HEK293 (cell line): Measurements from ENCODE around the gene DNAJC6.

ENCODE experiments used
- AEBP2 ChIP-seq: fragments of 450-650 bp; formaldehyde crosslinking; IDR thresholded peaks from 2 replicates; pipeline ENCODE4 v1.5.1; 2016; ENCODE audit warnings: missing biosample characterization, missing genetic modification characterization, borderline replicate concordance
- GLI2 ChIP-seq: fragments of 450-650 bp; formaldehyde crosslinking; IDR thresholded peaks from 2 replicates; pipeline ENCODE4; 2017; ENCODE audit warnings: missing biosample characterization, missing genetic modification characterization, low read depth, borderline replicate concordance
- KLF9 ChIP-seq: fragments of 450-650 bp; formaldehyde crosslinking; IDR thresholded peaks from 2 replicates; pipeline ENCODE4 v1.5.1; 2016; ENCODE audit warnings: missing biosample characterization, missing genetic modification characterization, low read depth
- PBX3 ChIP-seq: sonication (generic); formaldehyde crosslinking; IDR thresholded peaks from 2 replicates; pipeline ENCODE4 v1.8.1; 2022; ENCODE audit warnings: mild to moderate bottlenecking, moderate library complexity, missing genetic modification reagents
- SCRT1 ChIP-seq: fragments of 450-650 bp; formaldehyde crosslinking; IDR thresholded peaks from 2 replicates; pipeline ENCODE4 v1.5.1; 2016; ENCODE audit warnings: missing biosample characterization, missing genetic modification characterization, borderline replicate concordance
- TCF7L2 ChIP-seq: IDR thresholded peaks from 2 replicates; pipeline ENCODE4 v1.6.1; 2011; ENCODE audit warnings: low read depth, mild to moderate bottlenecking, inconsistent platforms, low read length, moderate library complexity, borderline replicate concordance
- WT1 ChIP-seq: fragments of 450-650 bp; formaldehyde crosslinking; IDR thresholded peaks from 2 replicates; pipeline ENCODE4 v1.5.1; 2016; ENCODE audit warnings: missing biosample characterization, missing genetic modification characterization
- ZBTB11 ChIP-seq: fragments of 450-650 bp; formaldehyde crosslinking; conservative IDR thresholded peaks from 2 replicates; pipeline ENCODE4 v1.5.1; 2016; ENCODE audit warnings: low read depth, missing biosample characterization, missing genetic modification characterization
- ZFP41 ChIP-seq: fragments of 450-650 bp; formaldehyde crosslinking; IDR thresholded peaks from 2 replicates; pipeline ENCODE4 v1.5.1; 2016; ENCODE audit warnings: missing biosample characterization, missing genetic modification characterization, borderline replicate concordance
- ZNF114 ChIP-seq: fragments of 450-650 bp; formaldehyde crosslinking; IDR thresholded peaks from 2 replicates; pipeline ENCODE4 v1.5.0; 2017; ENCODE audit warnings: missing biosample characterization, missing genetic modification characterization
- ZNF121 ChIP-seq: fragments of 450-650 bp; formaldehyde crosslinking; IDR thresholded peaks from 2 replicates; pipeline ENCODE4 v1.5.1; 2016; ENCODE audit warnings: missing biosample characterization, missing genetic modification characterization
- ZNF140 ChIP-seq: fragments of 450-650 bp; formaldehyde crosslinking; IDR thresholded peaks from 2 replicates; pipeline ENCODE4 v1.5.1; 2016; ENCODE audit warnings: missing biosample characterization, missing genetic modification characterization
- ZNF157 ChIP-seq: fragments of 450-650 bp; formaldehyde crosslinking; IDR thresholded peaks from 2 replicates; pipeline ENCODE4 v1.5.1; 2016; ENCODE audit warnings: missing biosample characterization, missing genetic modification characterization
- ZNF2 ChIP-seq: fragments of 450-650 bp; formaldehyde crosslinking; IDR thresholded peaks from 2 replicates; pipeline ENCODE4 v1.5.1; 2016; ENCODE audit warnings: missing biosample characterization, missing genetic modification characterization
- ZNF221 ChIP-seq: fragments of 450-650 bp; formaldehyde crosslinking; IDR thresholded peaks from 2 replicates; pipeline ENCODE4 v1.5.1; 2017; ENCODE audit warnings: missing biosample characterization, missing genetic modification characterization, borderline replicate concordance
- ZNF350 ChIP-seq: fragments of 450-650 bp; formaldehyde crosslinking; IDR thresholded peaks from 2 replicates; pipeline ENCODE4 v1.5.0; 2017; ENCODE audit warnings: missing biosample characterization, mild to moderate bottlenecking, missing genetic modification characterization
- ZNF354C ChIP-seq: fragments of 450-650 bp; formaldehyde crosslinking; IDR thresholded peaks from 2 replicates; pipeline ENCODE4 v1.5.1; 2016; ENCODE audit warnings: missing biosample characterization, missing genetic modification characterization, low read depth, borderline replicate concordance
- ZNF518A ChIP-seq: fragments of 450-650 bp; formaldehyde crosslinking; conservative IDR thresholded peaks from 2 replicates; pipeline ENCODE4 v1.5.1; 2016; ENCODE audit warnings: low read depth, missing biosample characterization, missing genetic modification characterization
- ZNF549 ChIP-seq: fragments of 450-650 bp; IDR thresholded peaks from 2 replicates; pipeline ENCODE4 v1.5.1; 2018; ENCODE audit warnings: missing biosample characterization, missing genetic modification characterization, mild to moderate bottlenecking, inconsistent platforms, moderate library complexity
- ZNF561 ChIP-seq: fragments of 450-650 bp; IDR thresholded peaks from 2 replicates; pipeline ENCODE4 v1.5.1; 2018; ENCODE audit warnings: missing biosample characterization, missing genetic modification characterization, borderline replicate concordance
- ZNF580 ChIP-seq: fragments of 450-650 bp; formaldehyde crosslinking; IDR thresholded peaks from 2 replicates; pipeline ENCODE4 v1.5.1; 2016; ENCODE audit warnings: missing biosample characterization, missing genetic modification characterization
- ZNF658 ChIP-seq: fragments of 450-650 bp; formaldehyde crosslinking; IDR thresholded peaks from 2 replicates; pipeline ENCODE4; 2016; ENCODE audit warnings: missing biosample characterization, missing genetic modification characterization
- ZNF747 ChIP-seq: fragments of 450-650 bp; formaldehyde crosslinking; IDR thresholded peaks from 2 replicates; pipeline ENCODE4 v1.5.1; 2016; ENCODE audit warnings: missing biosample characterization, missing genetic modification characterization
- ZNF837 ChIP-seq: fragments of 450-650 bp; formaldehyde crosslinking; IDR thresholded peaks from 2 replicates; pipeline ENCODE4 v1.5.1; 2016; ENCODE audit warnings: missing biosample characterization, missing genetic modification characterization
- ZNF843 ChIP-seq: fragments of 450-650 bp; formaldehyde crosslinking; IDR thresholded peaks from 2 replicates; pipeline ENCODE4 v1.5.1; 2016; ENCODE audit warnings: missing biosample characterization, missing genetic modification characterization
- ZSCAN18 ChIP-seq: fragments of 450-650 bp; formaldehyde crosslinking; IDR thresholded peaks from 2 replicates; pipeline ENCODE4 v1.5.1; 2016; ENCODE audit warnings: missing biosample characterization, missing genetic modification characterization

DNAJC6 gene

GRCh38 chr1:65309304-65310077 lies at the start of gene DNAJC6 (continued):
- TF ChIP-seq ZBTB11 (tag by site-specific recombination) (peak; percentile 48; the same call in 1 of the 2 replicates), ZFP41 (tag by site-specific recombination) (no peak), ZNF140 (no peak), ZSCAN18 (no peak), SCRT1 (tag by site-specific recombination) (no peak), ZNF843 (tag by site-specific recombination) (peak; percentile 27; the same call in 1 of the 2 replicates), ZNF121 (no peak), ZNF350 (tag by site-specific recombination) (no peak), ZNF580 (tag by site-specific recombination) (peak; percentile 55; the same call in 1 of the 2 replicates), GLI2 (tag by site-specific recombination) (0 out of 2 replicates have a peak, but pooled peaks have one; percentile 6), ZNF354C (tag by site-specific recombination) (no peak), PBX3 (peak; percentile 91), ZNF837 (no peak), TCF7L2 (no peak), KLF9 (0 out of 2 replicates have a peak, but pooled peaks have one; percentile 25), WT1 (peak; percentile 64), ZNF747 (tag by site-specific recombination) (no peak), ZNF549 (tag by site-specific recombination) (no peak), ZNF518A (tag by site-specific recombination) (no peak), AEBP2 (tag by site-specific recombination) (no peak), ZNF221 (tag by site-specific recombination) (0 out of 2 replicates have a peak, but pooled peaks have one; percentile 48), ZNF114 (tag by site-specific recombination) (no peak), ZNF2 (peak; percentile 49; the same call in 1 of the 2 replicates), ZNF561 (tag by site-specific recombination) (peak; percentile 75), ZNF157 (tag by site-specific recombination) (no peak), ZNF658 (tag by site-specific recombination) (no peak)
